ENCODE measurements around the gene DRAM1.

DNA sequence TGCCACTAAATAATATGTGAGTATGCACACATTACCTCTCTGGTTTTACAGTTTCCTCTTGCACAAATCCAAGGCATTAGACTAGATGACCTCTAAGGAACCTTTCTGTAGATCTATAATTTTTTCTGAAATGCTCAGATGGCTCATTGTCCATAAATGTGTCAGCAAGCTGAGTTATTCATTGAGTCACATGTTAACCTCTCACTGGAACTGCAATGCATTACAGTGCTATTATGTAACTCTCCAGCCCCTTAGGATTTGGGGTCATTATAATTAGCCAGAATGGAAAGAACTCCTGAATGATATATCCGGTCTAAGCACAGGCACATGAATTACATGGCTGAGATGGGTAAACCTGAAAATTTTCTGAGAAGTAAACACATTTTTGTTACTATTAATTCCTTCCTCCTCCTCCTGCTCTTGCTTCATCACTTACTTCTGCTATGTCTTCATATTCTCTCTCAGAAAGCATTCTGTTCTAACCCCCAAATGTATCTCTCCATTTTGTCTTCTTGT, 20.3 kb upstream of the DRAM1 start:
- TF ChIP-seq, protein P1, sequence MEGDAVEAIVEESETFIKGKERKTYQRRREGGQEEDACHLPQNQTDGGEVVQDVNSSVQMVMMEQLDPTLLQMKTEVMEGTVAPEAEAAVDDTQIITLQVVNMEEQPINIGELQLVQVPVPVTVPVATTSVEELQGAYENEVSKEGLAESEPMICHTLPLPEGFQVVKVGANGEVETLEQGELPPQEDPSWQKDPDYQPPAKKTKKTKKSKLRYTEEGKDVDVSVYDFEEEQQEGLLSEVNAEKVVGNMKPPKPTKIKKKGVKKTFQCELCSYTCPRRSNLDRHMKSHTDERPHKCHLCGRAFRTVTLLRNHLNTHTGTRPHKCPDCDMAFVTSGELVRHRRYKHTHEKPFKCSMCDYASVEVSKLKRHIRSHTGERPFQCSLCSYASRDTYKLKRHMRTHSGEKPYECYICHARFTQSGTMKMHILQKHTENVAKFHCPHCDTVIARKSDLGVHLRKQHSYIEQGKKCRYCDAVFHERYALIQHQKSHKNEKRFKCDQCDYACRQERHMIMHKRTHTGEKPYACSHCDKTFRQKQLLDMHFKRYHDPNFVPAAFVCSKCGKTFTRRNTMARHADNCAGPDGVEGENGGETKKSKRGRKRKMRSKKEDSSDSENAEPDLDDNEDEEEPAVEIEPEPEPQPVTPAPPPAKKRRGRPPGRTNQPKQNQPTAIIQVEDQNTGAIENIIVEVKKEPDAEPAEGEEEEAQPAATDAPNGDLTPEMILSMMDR (IDR thresholded peaks at IDR 0.05): no peak
- TF ChIP-seq, protein P2, sequence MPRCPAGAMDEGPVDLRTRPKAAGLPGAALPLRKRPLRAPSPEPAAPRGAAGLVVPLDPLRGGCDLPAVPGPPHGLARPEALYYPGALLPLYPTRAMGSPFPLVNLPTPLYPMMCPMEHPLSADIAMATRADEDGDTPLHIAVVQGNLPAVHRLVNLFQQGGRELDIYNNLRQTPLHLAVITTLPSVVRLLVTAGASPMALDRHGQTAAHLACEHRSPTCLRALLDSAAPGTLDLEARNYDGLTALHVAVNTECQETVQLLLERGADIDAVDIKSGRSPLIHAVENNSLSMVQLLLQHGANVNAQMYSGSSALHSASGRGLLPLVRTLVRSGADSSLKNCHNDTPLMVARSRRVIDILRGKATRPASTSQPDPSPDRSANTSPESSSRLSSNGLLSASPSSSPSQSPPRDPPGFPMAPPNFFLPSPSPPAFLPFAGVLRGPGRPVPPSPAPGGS (IDR thresholded peaks at IDR 0.05): no peak
- TF ChIP-seq POLR2A (IDR thresholded peaks at IDR 0.05; ENCODE audit: low read length) (no peak), SREBF2 (IDR thresholded peaks at IDR 0.05) (no peak), ESRRA (IDR thresholded peaks at IDR 0.05; ENCODE audit: borderline replicate concordance, low read length) (no peak), EP300 (IDR thresholded peaks at IDR 0.05) (no peak), RFX5 (IDR thresholded peaks at IDR 0.05) (no peak)
- TF ChIP-seq, protein P3, sequence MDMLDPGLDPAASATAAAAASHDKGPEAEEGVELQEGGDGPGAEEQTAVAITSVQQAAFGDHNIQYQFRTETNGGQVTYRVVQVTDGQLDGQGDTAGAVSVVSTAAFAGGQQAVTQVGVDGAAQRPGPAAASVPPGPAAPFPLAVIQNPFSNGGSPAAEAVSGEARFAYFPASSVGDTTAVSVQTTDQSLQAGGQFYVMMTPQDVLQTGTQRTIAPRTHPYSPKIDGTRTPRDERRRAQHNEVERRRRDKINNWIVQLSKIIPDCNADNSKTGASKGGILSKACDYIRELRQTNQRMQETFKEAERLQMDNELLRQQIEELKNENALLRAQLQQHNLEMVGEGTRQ (IDR thresholded peaks at IDR 0.05): no peak
- TF ChIP-seq, protein P4, sequence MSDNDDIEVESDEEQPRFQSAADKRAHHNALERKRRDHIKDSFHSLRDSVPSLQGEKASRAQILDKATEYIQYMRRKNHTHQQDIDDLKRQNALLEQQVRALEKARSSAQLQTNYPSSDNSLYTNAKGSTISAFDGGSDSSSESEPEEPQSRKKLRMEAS (IDR thresholded peaks at IDR 0.05): no peak

Data from A549 (cell line).